Measurements from ENCODE around the gene YJU2. TPM values are rescaled to one million over a fixed set of nuclear protein-coding genes. Genes with fewer than 3 reads are reported as not detected.

YJU2 gene
- total and polyA plus RNA-seq, 2 experiments from 2014 or later = 28.8 to 33.4 TPM

GRCh38 chr19:4258181-4258580, 11.3 kb downstream of the YJU2 start:
- peaks cover 17% of the 10 kb centered on the region for H3K36me3 ChIP-seq (ENCODE audit: insufficient read depth)
- ATAC-seq (no peak), DNase-seq (ENCODE audit: low spot score) (no peak)
- H3K4me1 ChIP-seq (ENCODE audit: insufficient read depth) = no peaks in the 10 kb centered on the region
- TF ChIP-seq CTCF (conservative IDR thresholded peaks at IDR 0.05; ENCODE audit: low read depth in 2 of 2) = no peak
- no peak for TF ChIP-seq ZNF462 (CRISPR knock-in tag; IDR thresholded peaks at IDR 0.05)
- no peak for TF ChIP-seq ZNF331 (CRISPR knock-in tag; IDR thresholded peaks at IDR 0.05; ENCODE audit: low read depth)
- no peak for TF ChIP-seq EZH2 (IDR thresholded peaks at IDR 0.05; ENCODE audit: low read depth, unreplicated experiment)
- TF ChIP-seq REST (IDR thresholded peaks at IDR 0.05; ENCODE audit: unreplicated experiment) = no peak
- TF ChIP-seq NANOG (IDR thresholded peaks at IDR 0.05; ENCODE audit: borderline replicate concordance) = no peak
- no peak for TF ChIP-seq STAT1 (IDR thresholded peaks at IDR 0.05; ENCODE audit: unreplicated experiment)
- no peak for TF ChIP-seq ZNF114 (CRISPR knock-in tag; IDR thresholded peaks at IDR 0.05)
- no peak for TF ChIP-seq POLR2AphosphoS5 (IDR thresholded peaks at IDR 0.05; ENCODE audit: low read depth)
- no peak for TF ChIP-seq JUNB (IDR thresholded peaks at IDR 0.05; ENCODE audit: unreplicated experiment)
- TF ChIP-seq, protein P1, sequence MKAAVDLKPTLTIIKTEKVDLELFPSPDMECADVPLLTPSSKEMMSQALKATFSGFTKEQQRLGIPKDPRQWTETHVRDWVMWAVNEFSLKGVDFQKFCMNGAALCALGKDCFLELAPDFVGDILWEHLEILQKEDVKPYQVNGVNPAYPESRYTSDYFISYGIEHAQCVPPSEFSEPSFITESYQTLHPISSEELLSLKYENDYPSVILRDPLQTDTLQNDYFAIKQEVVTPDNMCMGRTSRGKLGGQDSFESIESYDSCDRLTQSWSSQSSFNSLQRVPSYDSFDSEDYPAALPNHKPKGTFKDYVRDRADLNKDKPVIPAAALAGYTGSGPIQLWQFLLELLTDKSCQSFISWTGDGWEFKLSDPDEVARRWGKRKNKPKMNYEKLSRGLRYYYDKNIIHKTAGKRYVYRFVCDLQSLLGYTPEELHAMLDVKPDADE (IDR thresholded peaks at IDR 0.05) = no peak
- TF ChIP-seq CREB1 (CRISPR knock-in tag; IDR thresholded peaks at IDR 0.05; ENCODE audit: low read depth) = no peak
- TF ChIP-seq EZH2phosphoT487 (IDR thresholded peaks at IDR 0.05; ENCODE audit: unreplicated experiment) = no peak
- peaks cover 6% of the 10 kb centered on the region for H3K27me3 Mint-ChIP-seq (ENCODE audit: insufficient read depth, low read depth, poor library complexity)
- peaks cover 26% of the 10 kb centered on the region for H3K9me3 Mint-ChIP-seq
- H3K27ac ChIP-seq (ENCODE audit: low read depth) = no peak overlapping the region
- H4K20me1 ChIP-seq (replicated peaks; ENCODE audit: insufficient read depth) = no peaks in the 10 kb centered on the region
- H3K27me3 ChIP-seq (ENCODE audit: insufficient read depth) = no peaks in the 10 kb centered on the region
- H2AFZ ChIP-seq = no peak overlapping the region
- H3K4me3 ChIP-seq = no peak overlapping the region
- no peaks in the 10 kb centered on the region for H3K79me2 ChIP-seq (replicated peaks; ENCODE audit: insufficient read depth)
- peaks cover 63% of the 10 kb centered on the region for H3K36me3 Mint-ChIP-seq (ENCODE audit: low read depth)
- H3K4me1 Mint-ChIP-seq = no peaks in the 10 kb centered on the region
- H3K4me3 Mint-ChIP-seq = no peak overlapping the region
- no peaks in the 10 kb centered on the region for H3K9me2 ChIP-seq (ENCODE audit: insufficient read depth)
- H3K27ac Mint-ChIP-seq = no peak overlapping the region
- no peaks in the 10 kb centered on the region for H3F3A ChIP-seq (replicated peaks; ENCODE audit: low read depth)
- H3K4me2 ChIP-seq = no peak overlapping the region
